MCF 10A (cell line): ENCODE data around the gene ASB6. TPM values are rescaled to one million over a fixed set of nuclear protein-coding genes. Genes with fewer than 3 reads are reported as not detected.

Experiments
- Bru-seq: library from RNA; stranded (reverse); fragments of 400-500 nt; gene quantifications from one replicate; lab custom pipeline; 2021; lab: Mats Ljungman, UMichigan
- BruChase-seq, 2 experiments: library from RNA; stranded (reverse); fragments of 400-500 nt; gene quantifications; one replicate each; lab custom pipeline; 2021; lab: Mats Ljungman, UMichigan
- BruUV-seq: library from RNA; stranded (reverse); fragments of 400-500 nt; replicated peaks from 2 replicates; lab custom pipeline; 2021; lab: Mats Ljungman, UMichigan
- CTCF ChIA-PET: fragments of 300-600 bp; sonication (Branson Sonifier 250); formaldehyde crosslinking; extraction: SDS; loops from one replicate; lab custom pipeline; 2021; ENCODE audit warnings: antibody characterized with exemption, inconsistent platforms; lab: Yijun Ruan, JAX
- POLR2A ChIA-PET: fragments of 300-600, 350-650 bp; sonication (Branson Sonifier 250); formaldehyde crosslinking; extraction: SDS; loops from one replicate; lab custom pipeline; 2020; ENCODE audit warnings: antibody characterized with exemption, inconsistent platforms; lab: Yijun Ruan, JAX
- DNase-seq: peaks from one replicate; pipeline ENCODE4 v3.0.0-alpha.2; 2018; ENCODE audit not compliant: unreplicated experiment
- H3K27ac Mint-ChIP-seq: one replicate; pipeline ENCODE4 v1.8.0; 2022; ENCODE audit warnings: mild to moderate bottlenecking, low read depth, mixed read lengths; ENCODE audit not compliant: unreplicated experiment
- H3K27me3 Mint-ChIP-seq: one replicate; pipeline ENCODE4 v1.8.0; 2022; ENCODE audit warnings: mixed read lengths; ENCODE audit not compliant: insufficient read depth, unreplicated experiment
- H3K36me3 Mint-ChIP-seq: one replicate; pipeline ENCODE4 v1.8.0; 2022; ENCODE audit warnings: mild to moderate bottlenecking, moderate library complexity, mixed read lengths; ENCODE audit not compliant: insufficient read depth, unreplicated experiment
- H3K4me1 Mint-ChIP-seq: one replicate; pipeline ENCODE4 v1.8.0; 2022; ENCODE audit warnings: mixed read lengths; ENCODE audit not compliant: insufficient read depth, unreplicated experiment
- H3K4me3 Mint-ChIP-seq: one replicate; pipeline ENCODE4 v1.8.0; 2022; ENCODE audit warnings: mild to moderate bottlenecking, moderate library complexity, mixed read lengths; ENCODE audit not compliant: unreplicated experiment
- H3K9me3 Mint-ChIP-seq: one replicate; pipeline ENCODE4 v1.8.0; 2022; ENCODE audit warnings: mixed read lengths; ENCODE audit not compliant: unreplicated experiment
- CTCF ChIP-seq: fragments of 200-600 bp; IDR thresholded peaks from one replicate; pipeline ENCODE4 v1.8.0; 2022; ENCODE audit warnings: antibody characterized with exemption, mild to moderate bottlenecking; ENCODE audit not compliant: unreplicated experiment
- intact Hi-C: fragments of 100-400 bp; cut with micrococcal nuclease; formaldehyde crosslinking; loops from 2 replicates; pipeline ENCODE4 v1.14.1; 2022
- long read RNA-seq: library from polyadenylated mRNA; stranded (forward); transcript quantifications from one replicate; pipeline ENCODE4 v2.0.0, GENCODE V29; 2022
- total RNA-seq: library from RNA; stranded (reverse); gene quantifications from 2 replicates; pipeline ENCODE4 v1.2.3, GENCODE V29; 2022

The ASB6 gene, protein sequence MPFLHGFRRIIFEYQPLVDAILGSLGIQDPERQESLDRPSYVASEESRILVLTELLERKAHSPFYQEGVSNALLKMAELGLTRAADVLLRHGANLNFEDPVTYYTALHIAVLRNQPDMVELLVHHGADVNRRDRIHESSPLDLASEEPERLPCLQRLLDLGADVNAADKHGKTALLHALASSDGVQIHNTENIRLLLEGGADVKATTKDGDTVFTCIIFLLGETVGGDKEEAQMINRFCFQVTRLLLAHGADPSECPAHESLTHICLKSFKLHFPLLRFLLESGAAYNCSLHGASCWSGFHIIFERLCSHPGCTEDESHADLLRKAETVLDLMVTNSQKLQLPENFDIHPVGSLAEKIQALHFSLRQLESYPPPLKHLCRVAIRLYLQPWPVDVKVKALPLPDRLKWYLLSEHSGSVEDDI
- total RNA-seq (14.4 TPM in 2 replicates), Bru-seq, nascent RNA (percentile 59 among the genes with signal in this experiment), BruChase-seq, experiment 1, labeled RNA remaining after a 6-hour chase (percentile 74 among the genes with signal in this experiment), BruChase-seq, experiment 2, labeled RNA remaining after a 2-hour chase (percentile 81 among the genes with signal in this experiment)
- long read RNA-seq, transcript ASB6-201 (6 exons, 2,330 nt), result major isoform, 49 of 62 reads
- long read RNA-seq, partial matches to known transcripts, result 6 of 62 reads
- long read RNA-seq, other reads (novel, unspliced or antisense), result 7 of 62 reads

- intact Hi-C loops, result loop anchor here (1.0 kb wide), 2 partner anchors 95 to 141 kb away; no protein-coding TSS in a partner anchor
- TF ChIP-seq CTCF, result peak; percentile 97
- Mint-ChIP-seq H3K4me3 (peak within 1 kb of the TSS; percentile 87), H3K27ac (peak within 1 kb of the TSS; percentile 79), H3K4me1 (peaks cover 12% of the 10 kb centered on the region), H3K27me3 (no peaks in the 10 kb centered on the region), H3K9me3 (no peaks in the 10 kb centered on the region), H3K36me3 (peaks cover 10% of the 10 kb centered on the region)
- ChIA-PET POLR2A (interaction anchor here (0.7 to 6.5 kb wide), 14 partner anchors 13 to 475 kb away, joined by 3 to 55 read pairs (median 4); partner anchors contain the start of genes C9orf78, NTMT1, PTGES and USP20), CTCF (interaction anchor here (0.6 to 6.0 kb wide), 17 partner anchors 8 to 512 kb away, joined by 3 to 45 read pairs (median 4); no protein-coding TSS in a partner anchor)
- no TSS peak for BruUV-seq
- peak; percentile 93 for DNase-seq
Observed at GRCh38 chr9:129641750-129642585, at the start of gene ASB6. Gene ASB6, minus strand, starts transcription at chr9:129642151. Its CDS starts 152 bp downstream, at chr9:129641999.

DNA sequence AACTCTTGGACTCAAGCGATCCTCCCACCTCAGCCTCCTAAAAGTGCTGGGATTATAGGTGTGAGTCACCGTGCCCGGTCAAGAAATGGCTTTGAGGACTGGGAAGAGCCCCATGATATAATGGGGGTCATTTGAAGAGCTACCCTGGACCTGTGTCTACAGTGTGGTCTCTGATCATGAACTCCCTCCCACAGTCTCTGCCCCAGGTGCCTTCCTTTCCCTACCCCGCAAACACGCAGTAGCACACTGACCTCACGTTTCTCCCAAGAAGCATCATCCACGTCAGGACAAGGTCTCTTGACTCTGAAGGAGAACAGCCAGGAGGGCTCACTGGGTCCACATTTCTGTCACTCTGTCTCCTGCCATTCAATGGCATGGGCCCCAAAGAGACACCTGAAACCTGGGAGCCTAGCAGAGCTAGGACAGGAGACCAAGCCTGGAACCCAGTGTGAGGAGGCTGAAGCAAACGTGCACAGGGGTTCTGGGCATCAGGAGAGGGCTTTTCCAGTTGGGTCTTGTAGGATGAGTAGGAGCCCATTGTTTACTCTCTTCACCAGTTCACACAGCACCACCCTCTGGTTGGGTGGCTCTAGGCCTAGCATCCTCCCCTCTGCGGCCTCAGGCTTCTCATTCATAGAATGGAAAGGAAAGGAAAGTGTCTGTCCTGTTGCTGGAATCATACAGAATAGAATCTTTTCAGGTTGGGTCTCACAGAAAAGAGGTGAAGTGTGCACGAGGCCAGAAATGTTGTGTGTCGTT is 46.5 kb upstream of the ASB6 start:
- no peaks in the 10 kb centered on the region for H3K9me3 Mint-ChIP-seq
- no peaks in the 10 kb centered on the region for H3K27me3 Mint-ChIP-seq
- DNase-seq, result no peak
- CTCF ChIA-PET, result no interaction called here
- POLR2A ChIA-PET, result no interaction called here
- H3K4me3 Mint-ChIP-seq, result no peak overlapping the region
- TF ChIP-seq CTCF, result no peak
- H3K36me3 Mint-ChIP-seq, result no peaks in the 10 kb centered on the region
- intact Hi-C loops, result no loop called here
- peaks cover 7% of the 10 kb centered on the region for H3K4me1 Mint-ChIP-seq
- BruUV-seq, result no TSS peak
- no peak overlapping the region for H3K27ac Mint-ChIP-seq

DNA sequence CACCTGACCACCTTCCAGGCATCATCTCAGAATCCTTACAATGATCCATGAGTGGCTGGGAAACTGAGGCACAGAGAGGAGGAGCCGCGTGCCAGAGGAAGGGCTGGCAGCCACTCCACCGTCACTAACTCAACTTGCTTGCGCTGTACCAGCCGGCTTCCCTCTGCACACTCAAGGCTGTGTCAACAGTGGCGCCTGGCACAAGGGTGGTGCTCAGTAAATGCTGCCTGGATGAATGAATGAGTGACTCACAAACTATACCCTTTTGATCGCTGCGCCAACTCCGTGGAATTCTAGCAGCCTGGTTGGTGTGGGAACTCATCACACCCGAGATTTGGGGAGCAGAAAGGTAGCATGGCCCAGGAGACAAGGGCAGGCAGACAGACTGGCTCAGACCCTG is 45.4 kb upstream of the ASB6 start:
- no peak for DNase-seq
- H3K27me3 Mint-ChIP-seq, result no peaks in the 10 kb centered on the region
- no peak overlapping the region for H3K27ac Mint-ChIP-seq
- no peak overlapping the region for H3K4me3 Mint-ChIP-seq
- H3K4me1 Mint-ChIP-seq, result peaks cover 7% of the 10 kb centered on the region
- POLR2A ChIA-PET, result no interaction called here
- intact Hi-C loops, result no loop called here
- TF ChIP-seq CTCF, result no peak
- CTCF ChIA-PET, result interaction anchor here (1.1 kb wide), 1 partner anchor 43 kb away, joined by 3 read pairs; no protein-coding TSS in a partner anchor
- H3K36me3 Mint-ChIP-seq, result no peaks in the 10 kb centered on the region
- H3K9me3 Mint-ChIP-seq, result no peaks in the 10 kb centered on the region
- BruUV-seq, result no TSS peak
